GM21825 (cell line): ENCODE measurements around the gene DENND6B.

Experiments
- ATAC-seq: cut with Tn5 transposase; IDR thresholded peaks from one replicate; pipeline ENCODE4 v1.9.1; 2021; ENCODE audit warnings: mild to moderate bottlenecking, moderate library complexity; ENCODE audit not compliant: unreplicated experiment

DENND6B gene

GRCh38 chr22:50305393-50305922 lies 21.4 kb downstream of the DENND6B start:
- ATAC-seq = no peak

- no peak for ATAC-seq
Observed at GRCh38 chr22:50304528-50305392, 22.1 kb downstream of the DENND6B start.

- ATAC-seq = no peak
Observed at GRCh38 chr22:50303848-50304527, 22.8 kb downstream of the DENND6B start.

- no peak for ATAC-seq
Observed at GRCh38 chr22:50303515-50303847, 23.3 kb downstream of the DENND6B start.

- no peak for ATAC-seq
Observed at GRCh38 chr22:50302564-50302963, 24.2 kb downstream of the DENND6B start.

GRCh38 chr22:50302041-50302541 lies 24.7 kb downstream of the DENND6B start:
- no peak for ATAC-seq

GRCh38 chr22:50301581-50301991 lies 25.2 kb downstream of the DENND6B start:
- ATAC-seq = no peak

- no peak for ATAC-seq
Observed at GRCh38 chr22:50300620-50301257, 26.1 kb downstream of the DENND6B start.

GRCh38 chr22:50299785-50300619 lies 26.8 kb downstream of the DENND6B start:
- no peak for ATAC-seq

GRCh38 chr22:50298937-50299784 lies 27.7 kb downstream of the DENND6B start:
- no peak for ATAC-seq

GRCh38 chr22:50298266-50298637 lies 28.6 kb downstream of the DENND6B start:
- no peak for ATAC-seq

GRCh38 chr22:50297510-50298265 lies 29.1 kb downstream of the DENND6B start:
- ATAC-seq = no peak

GRCh38 chr22:50296658-50297490 lies 29.9 kb downstream of the DENND6B start:
- ATAC-seq = no peak

GRCh38 chr22:50294319-50294656 lies 32.5 kb downstream of the DENND6B start:
- ATAC-seq = no peak

- ATAC-seq = no peak
Observed at GRCh38 chr22:50293441-50294318, 33.1 kb downstream of the DENND6B start.

GRCh38 chr22:50292643-50293440 lies 34.0 kb downstream of the DENND6B start:
- no peak for ATAC-seq
